DOHH2 (cell line): ENCODE measurements around the gene KCNN2.

Source experiments
- H3F3A ChIP-seq: fragments of 200-600 bp; sonication (generic), shearing (Covaris generic); 2 replicates; pipeline ENCODE4 v1.6.0; 2016; ENCODE audit warnings: antibody characterized with exemption, mild to moderate bottlenecking; ENCODE audit not compliant: control insufficient read depth, insufficient read depth
- H3K27ac ChIP-seq: fragments of 200-600 bp; sonication (generic); 2 replicates; pipeline ENCODE4 v1.5.1; 2014; ENCODE audit warnings: low read depth, mild to moderate bottlenecking, low read length, moderate library complexity
- H3K27me3 ChIP-seq: fragments of 200-600 bp; sonication (generic); 2 replicates; pipeline ENCODE4 v1.6.1; 2014; ENCODE audit warnings: mild to moderate bottlenecking, low read length, mixed read lengths; ENCODE audit not compliant: control insufficient read depth
- H3K36me3 ChIP-seq: fragments of 200-600 bp; sonication (generic); 2 replicates; pipeline ENCODE4 v1.6.1; 2014; ENCODE audit warnings: mild to moderate bottlenecking, low read length, moderate library complexity, mixed read lengths; ENCODE audit not compliant: control insufficient read depth
- H3K4me1 ChIP-seq: fragments of 200-600 bp; sonication (generic); 2 replicates; pipeline ENCODE4 v1.6.1; 2014; ENCODE audit warnings: mild to moderate bottlenecking, low read length, mixed read lengths; ENCODE audit not compliant: control insufficient read depth
- H3K4me2 ChIP-seq: fragments of 200-600 bp; sonication (generic); 2 replicates; pipeline ENCODE4 v1.6.0; 2014; ENCODE audit warnings: mild to moderate bottlenecking, low read length, moderate library complexity
- H3K4me3 ChIP-seq: fragments of 200-600 bp; sonication (generic); 2 replicates; pipeline ENCODE4 v1.5.1; 2014; ENCODE audit warnings: mild to moderate bottlenecking, low read length, mixed read lengths
- H3K79me2 ChIP-seq: fragments of 200-600 bp; sonication (generic); 2 replicates; pipeline ENCODE4 v1.6.1; 2014; ENCODE audit warnings: mild to moderate bottlenecking, low read length, mixed read lengths; ENCODE audit not compliant: control insufficient read depth
- H3K9me2 ChIP-seq: fragments of 200-600 bp; sonication (generic); replicated peaks from 2 replicates; pipeline ENCODE4 v1.6.1; 2014; ENCODE audit warnings: mild to moderate bottlenecking, low read length, mixed read lengths; ENCODE audit not compliant: control insufficient read depth
- H3K9me3 ChIP-seq: fragments of 200-600 bp; sonication (generic); 2 replicates; pipeline ENCODE4 v1.6.1; 2014; ENCODE audit warnings: antibody characterized with exemption, low read length, mixed read lengths; ENCODE audit not compliant: control insufficient read depth, insufficient read depth
- H4K20me1 ChIP-seq: fragments of 200-600 bp; sonication (generic); 2 replicates; pipeline ENCODE4 v1.6.0; 2014; ENCODE audit warnings: low read depth, mild to moderate bottlenecking, antibody characterized with exemption, low read length, moderate library complexity; ENCODE audit not compliant: control insufficient read depth, insufficient read depth
- CTCF ChIP-seq: fragments of 200-600 bp; sonication (generic); IDR thresholded peaks from one replicate; pipeline ENCODE4 v1.5.1; 2014; ENCODE audit warnings: antibody characterized with exemption, mild to moderate bottlenecking, low read depth, low read length; ENCODE audit not compliant: poor library complexity, severe bottlenecking
- EZH2phosphoT487 ChIP-seq: fragments of 200-600 bp; sonication (generic); IDR thresholded peaks from 2 replicates; pipeline ENCODE4 v1.6.1; 2017; ENCODE audit warnings: borderline replicate concordance, mild to moderate bottlenecking, antibody characterized with exemption, low read length, moderate library complexity, mixed read lengths

Gene KCNN2

GRCh38 chr5:114330916-114331531, 30.8 kb upstream of the KCNN2 start:
- H4K20me1 ChIP-seq, result no peaks in the 10 kb centered on the region
- H3K4me2 ChIP-seq, result no peak overlapping the region
- no peaks in the 10 kb centered on the region for H3K79me2 ChIP-seq
- H3K36me3 ChIP-seq, result no peaks in the 10 kb centered on the region
- H3K9me2 ChIP-seq, result no peaks in the 10 kb centered on the region
- H3K4me3 ChIP-seq, result no peak overlapping the region
- no peaks in the 10 kb centered on the region for H3K4me1 ChIP-seq
- H3K27me3 ChIP-seq, result no peaks in the 10 kb centered on the region
- H3K27ac ChIP-seq, result no peak overlapping the region
- no peaks in the 10 kb centered on the region for H3F3A ChIP-seq
- TF ChIP-seq CTCF, result no peak
- TF ChIP-seq EZH2phosphoT487, result no peak
- no peaks in the 10 kb centered on the region for H3K9me3 ChIP-seq

- Histone ChIP-seq H3K9me2 (no peaks in the 10 kb centered on the region), H3K27me3 (no peaks in the 10 kb centered on the region), H3K4me1 (no peaks in the 10 kb centered on the region), H3K4me2 (no peak overlapping the region), H3K27ac (no peak overlapping the region), H3K79me2 (no peaks in the 10 kb centered on the region), H3K36me3 (no peaks in the 10 kb centered on the region), H3K4me3 (no peak overlapping the region), H3F3A (no peaks in the 10 kb centered on the region), H4K20me1 (no peaks in the 10 kb centered on the region), H3K9me3 (no peaks in the 10 kb centered on the region)
- no peak for TF ChIP-seq EZH2phosphoT487
- no peak for TF ChIP-seq CTCF
These were observed 29.4 kb upstream of the KCNN2 start for GRCh38 chr5:114332493-114332892.

- Histone ChIP-seq H3K9me3 (no peaks in the 10 kb centered on the region), H3K36me3 (no peaks in the 10 kb centered on the region), H3K4me1 (no peaks in the 10 kb centered on the region), H3K4me2 (no peak overlapping the region), H3K27ac (no peak overlapping the region), H3F3A (no peaks in the 10 kb centered on the region), H3K9me2 (no peaks in the 10 kb centered on the region), H3K27me3 (no peaks in the 10 kb centered on the region), H3K4me3 (no peak overlapping the region), H3K79me2 (no peaks in the 10 kb centered on the region), H4K20me1 (no peaks in the 10 kb centered on the region)
- TF ChIP-seq CTCF, result no peak
These were observed 28.9 kb upstream of the KCNN2 start for GRCh38 chr5:114332925-114333324.
